Measurements from ENCODE around the gene WDR74.

Gene WDR74

DNA sequence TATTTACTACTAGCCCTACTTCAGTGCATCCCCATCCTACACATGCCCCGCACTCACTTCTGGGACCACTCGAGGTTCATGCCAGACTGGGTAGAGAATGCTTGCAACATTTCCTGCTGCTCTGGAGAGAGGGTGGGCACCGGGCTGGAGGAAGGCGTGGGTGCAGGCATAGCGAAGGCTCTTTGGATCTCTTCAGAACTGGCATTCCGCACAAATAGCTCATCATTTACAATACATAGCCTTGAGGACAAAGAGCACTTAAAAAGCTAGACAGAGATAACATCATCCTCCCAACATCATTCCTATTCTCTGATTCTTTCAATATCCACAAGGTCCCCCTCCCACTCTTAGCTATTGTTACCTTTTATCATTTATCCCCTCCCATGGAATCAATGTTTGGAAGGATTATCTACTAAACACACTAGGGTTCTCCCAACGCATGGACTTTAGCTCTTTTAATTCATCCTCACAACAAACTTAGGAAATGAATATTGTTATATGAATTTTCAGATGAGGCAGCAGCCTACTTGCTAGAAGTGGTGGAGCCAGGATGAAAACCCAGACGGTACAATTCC is 45.1 kb downstream of the WDR74 start:
- TF ChIP-seq, protein P1, sequence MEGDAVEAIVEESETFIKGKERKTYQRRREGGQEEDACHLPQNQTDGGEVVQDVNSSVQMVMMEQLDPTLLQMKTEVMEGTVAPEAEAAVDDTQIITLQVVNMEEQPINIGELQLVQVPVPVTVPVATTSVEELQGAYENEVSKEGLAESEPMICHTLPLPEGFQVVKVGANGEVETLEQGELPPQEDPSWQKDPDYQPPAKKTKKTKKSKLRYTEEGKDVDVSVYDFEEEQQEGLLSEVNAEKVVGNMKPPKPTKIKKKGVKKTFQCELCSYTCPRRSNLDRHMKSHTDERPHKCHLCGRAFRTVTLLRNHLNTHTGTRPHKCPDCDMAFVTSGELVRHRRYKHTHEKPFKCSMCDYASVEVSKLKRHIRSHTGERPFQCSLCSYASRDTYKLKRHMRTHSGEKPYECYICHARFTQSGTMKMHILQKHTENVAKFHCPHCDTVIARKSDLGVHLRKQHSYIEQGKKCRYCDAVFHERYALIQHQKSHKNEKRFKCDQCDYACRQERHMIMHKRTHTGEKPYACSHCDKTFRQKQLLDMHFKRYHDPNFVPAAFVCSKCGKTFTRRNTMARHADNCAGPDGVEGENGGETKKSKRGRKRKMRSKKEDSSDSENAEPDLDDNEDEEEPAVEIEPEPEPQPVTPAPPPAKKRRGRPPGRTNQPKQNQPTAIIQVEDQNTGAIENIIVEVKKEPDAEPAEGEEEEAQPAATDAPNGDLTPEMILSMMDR (IDR thresholded peaks at IDR 0.05; ENCODE audit: extremely low read depth, missing control alignments) = no peak
- no peak for DNase-seq (ENCODE audit: low spot score)

DNA sequence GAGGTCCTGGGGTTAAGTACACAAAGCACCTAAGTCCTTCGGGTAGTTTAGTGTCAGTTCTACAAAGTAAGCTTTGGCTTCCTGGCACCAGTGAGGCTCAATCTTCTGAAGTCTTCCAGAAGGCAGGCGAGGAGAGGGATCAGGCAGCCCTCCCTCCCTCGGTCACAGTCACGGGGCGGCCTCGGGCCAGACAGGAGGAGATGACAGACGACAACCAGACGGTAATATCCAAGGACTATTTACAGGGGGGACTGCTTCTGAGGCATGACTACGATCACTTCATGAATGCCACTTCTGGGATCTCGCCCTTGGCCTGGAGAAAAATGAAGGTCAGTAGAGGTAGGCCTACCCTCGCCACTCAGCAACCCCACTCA is 47.2 kb downstream of the WDR74 start:
- no peak for DNase-seq (ENCODE audit: low spot score)
- TF ChIP-seq, protein P1 (IDR thresholded peaks at IDR 0.05; ENCODE audit: extremely low read depth, missing control alignments) = no peak

DNA sequence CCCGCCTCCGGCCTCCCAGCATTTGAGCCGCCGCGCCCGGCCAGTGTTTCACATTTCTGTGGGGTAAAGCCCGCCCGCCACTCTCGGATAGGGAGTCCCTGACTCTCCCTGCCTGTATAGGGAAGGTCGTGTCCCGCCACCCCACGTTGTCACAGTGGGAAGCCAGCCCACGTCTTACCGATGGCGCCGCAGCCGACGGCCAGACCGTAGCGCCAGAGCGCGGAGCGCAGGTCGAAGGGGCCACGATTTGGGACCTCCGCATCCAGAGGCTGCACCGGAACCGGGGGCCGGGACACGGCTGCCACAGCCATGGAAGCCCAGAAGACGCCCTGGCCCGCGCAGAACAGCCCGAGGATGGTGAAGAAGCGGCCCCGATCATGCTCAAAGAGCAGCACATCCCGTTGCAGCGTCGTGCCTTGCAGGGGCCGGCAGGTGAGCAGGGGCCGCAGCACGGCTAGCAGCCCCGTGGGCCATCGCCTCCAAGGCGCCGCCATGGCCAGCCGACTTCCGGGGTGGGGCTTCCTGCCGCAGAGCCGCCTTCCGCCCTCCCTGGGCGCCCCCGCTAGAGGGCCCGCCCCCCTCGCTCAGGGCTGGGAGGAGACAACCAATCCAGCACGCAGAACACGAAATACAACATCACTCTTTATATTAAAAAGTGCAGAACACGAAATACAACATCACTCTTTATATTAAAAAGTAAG is 47.7 kb downstream of the WDR74 start, which contains the start of gene TMEM223:
TSS of gene TMEM223 (minus strand) at position 506 of the 701 bp plus-strand sequence. CDS start at position 494, 12 bp downstream.
- peak; percentile 92 for DNase-seq (ENCODE audit: low spot score)
- TF ChIP-seq, protein P1 (IDR thresholded peaks at IDR 0.05; ENCODE audit: extremely low read depth, missing control alignments) = no peak

DNA sequence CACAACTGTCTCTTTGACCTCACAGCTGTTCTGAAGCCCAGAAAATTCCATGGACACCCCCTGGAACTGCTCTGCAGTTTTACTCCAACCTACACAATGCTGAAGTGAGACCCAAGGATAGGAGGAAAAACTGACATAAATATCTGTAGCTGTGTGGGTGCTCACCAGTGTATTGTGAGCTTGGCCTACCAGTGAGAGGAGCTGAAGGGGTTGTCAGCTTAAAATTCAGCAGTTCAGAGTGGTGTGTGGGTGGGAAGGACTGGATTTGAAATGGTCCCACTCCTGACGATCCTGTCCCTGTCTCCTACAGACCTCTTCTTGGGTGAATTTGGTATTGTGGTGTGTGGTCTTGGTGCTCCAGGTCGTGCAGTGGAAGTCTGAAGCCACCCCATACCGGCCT is 49.8 kb downstream of the WDR74 start:
- DNase-seq (ENCODE audit: low spot score) = no peak
- TF ChIP-seq, protein P1 (IDR thresholded peaks at IDR 0.05; ENCODE audit: extremely low read depth, missing control alignments) = no peak

DNA sequence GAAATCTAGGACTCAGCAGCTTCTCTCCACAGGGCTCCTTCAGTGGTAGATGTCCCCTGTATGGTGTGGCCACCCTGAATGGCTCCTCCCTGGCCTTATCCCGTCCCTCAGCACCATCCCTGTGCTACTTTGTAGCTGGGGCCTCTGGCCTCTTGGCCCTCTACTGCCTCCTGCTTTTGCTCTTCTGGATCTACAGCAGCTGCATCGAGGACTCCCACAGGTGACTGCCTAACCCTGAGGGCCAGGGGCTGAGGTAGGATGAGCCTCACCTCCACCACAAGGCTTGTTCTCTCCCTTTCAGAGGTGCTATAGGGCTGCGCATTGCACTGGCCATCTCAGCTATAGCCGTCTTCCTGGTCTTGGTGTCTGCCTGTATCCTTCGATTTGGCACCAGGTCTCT is 50.4 kb downstream of the WDR74 start:
- TF ChIP-seq, protein P1 (IDR thresholded peaks at IDR 0.05; ENCODE audit: extremely low read depth, missing control alignments) = no peak
- no peak for DNase-seq (ENCODE audit: low spot score)

DNA sequence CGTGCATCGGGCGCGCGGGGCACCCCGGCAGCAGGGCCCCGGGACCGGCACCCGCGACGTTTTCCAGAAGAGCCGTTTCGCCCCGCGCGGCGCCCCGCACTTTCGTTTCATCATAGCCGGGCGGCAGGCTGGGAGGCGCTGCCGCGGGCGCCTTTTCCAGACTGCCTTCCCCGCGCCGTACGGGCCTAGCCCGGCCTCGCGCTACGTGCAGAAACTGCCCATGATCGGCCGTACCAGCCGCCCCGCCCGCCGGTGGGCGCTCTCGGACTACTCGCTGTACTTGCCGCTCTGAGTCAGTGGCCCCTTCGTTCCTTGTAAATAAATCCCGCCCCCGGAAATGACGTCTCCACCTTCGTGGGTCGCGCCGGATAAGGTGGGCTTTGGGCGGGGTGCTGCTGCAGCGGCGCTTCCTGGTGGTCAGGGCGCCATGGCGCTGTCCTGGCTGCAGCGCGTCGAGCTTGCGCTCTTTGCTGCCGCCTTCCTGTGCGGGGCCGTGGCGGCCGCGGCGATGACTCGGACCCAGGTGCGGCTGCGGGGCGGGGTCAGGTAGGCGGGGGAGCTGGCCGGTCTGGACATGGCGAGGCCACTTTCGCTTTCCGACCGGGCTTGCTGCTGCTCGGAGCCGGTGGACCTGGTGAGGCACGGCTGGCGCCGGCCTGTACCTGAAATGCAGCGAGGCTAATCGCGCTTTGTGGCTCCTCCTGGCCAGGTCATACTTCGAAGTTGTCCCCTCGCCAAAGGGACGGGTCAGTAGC is 52.2 kb downstream of the WDR74 start, which contains the start of gene TMEM179B:
TSS of gene TMEM179B (plus strand) at position 398 of the 755 bp plus-strand sequence. CDS start at position 428, 30 bp downstream.
- peak; percentile 98 for DNase-seq (ENCODE audit: low spot score)
- TF ChIP-seq, protein P1 (IDR thresholded peaks at IDR 0.05; ENCODE audit: extremely low read depth, missing control alignments) = peak; percentile 56

Data from GM20000 (cell line).